RWPE1 (cell line): Measurements from ENCODE around the gene OR2V1.
"Not testable (repeated sequence)": the region's sequence is repeated elsewhere in the genome, so short reads cannot be mapped to it uniquely, and the experiment has no call there.

Source experiments
- CTCF ChIA-PET: fragments of 350-600 bp; sonication (Branson Sonifier 250); formaldehyde crosslinking; extraction: SDS; loops from one replicate; lab custom pipeline; 2021; lab: Yijun Ruan, JAX
- POLR2A ChIA-PET: fragments of 400-600 bp; formaldehyde crosslinking; extraction: SDS; loops from one replicate; lab custom pipeline; 2020; ENCODE audit warnings: antibody characterized with exemption; ENCODE audit not compliant: low non-redundant PET; lab: Yijun Ruan, JAX
- DNase-seq: peaks from one replicate; pipeline ENCODE4 v3.0.0; 2012; ENCODE audit warnings: low spot score
- H3K27ac ChIP-seq: fragments of 450-650 bp; 2 replicates; pipeline ENCODE4 v1.5.1; 2017
- TF ChIP-seq, protein P1 (sequence below): fragments of 450-650 bp; conservative IDR thresholded peaks from 2 replicates; pipeline ENCODE4 v1.5.1; 2017; ENCODE audit warnings: low read depth, mild to moderate bottlenecking

The OR2V1 gene

GRCh38 chr5:181134259-181134658, 3.3 kb upstream of the OR2V1 start:
- POLR2A ChIA-PET: interaction anchor here (0.5 kb wide), 1 partner anchor 1322 kb away, joined by 3 read pairs; no protein-coding TSS in a partner anchor
- TF ChIP-seq, protein P1, sequence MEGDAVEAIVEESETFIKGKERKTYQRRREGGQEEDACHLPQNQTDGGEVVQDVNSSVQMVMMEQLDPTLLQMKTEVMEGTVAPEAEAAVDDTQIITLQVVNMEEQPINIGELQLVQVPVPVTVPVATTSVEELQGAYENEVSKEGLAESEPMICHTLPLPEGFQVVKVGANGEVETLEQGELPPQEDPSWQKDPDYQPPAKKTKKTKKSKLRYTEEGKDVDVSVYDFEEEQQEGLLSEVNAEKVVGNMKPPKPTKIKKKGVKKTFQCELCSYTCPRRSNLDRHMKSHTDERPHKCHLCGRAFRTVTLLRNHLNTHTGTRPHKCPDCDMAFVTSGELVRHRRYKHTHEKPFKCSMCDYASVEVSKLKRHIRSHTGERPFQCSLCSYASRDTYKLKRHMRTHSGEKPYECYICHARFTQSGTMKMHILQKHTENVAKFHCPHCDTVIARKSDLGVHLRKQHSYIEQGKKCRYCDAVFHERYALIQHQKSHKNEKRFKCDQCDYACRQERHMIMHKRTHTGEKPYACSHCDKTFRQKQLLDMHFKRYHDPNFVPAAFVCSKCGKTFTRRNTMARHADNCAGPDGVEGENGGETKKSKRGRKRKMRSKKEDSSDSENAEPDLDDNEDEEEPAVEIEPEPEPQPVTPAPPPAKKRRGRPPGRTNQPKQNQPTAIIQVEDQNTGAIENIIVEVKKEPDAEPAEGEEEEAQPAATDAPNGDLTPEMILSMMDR: no peak
- no peak for DNase-seq
- CTCF ChIA-PET: interaction anchor here (0.6 kb wide), 1 partner anchor 15 kb away, joined by 4 read pairs; no protein-coding TSS in a partner anchor
- no peak overlapping the region for H3K27ac ChIP-seq

DNA sequence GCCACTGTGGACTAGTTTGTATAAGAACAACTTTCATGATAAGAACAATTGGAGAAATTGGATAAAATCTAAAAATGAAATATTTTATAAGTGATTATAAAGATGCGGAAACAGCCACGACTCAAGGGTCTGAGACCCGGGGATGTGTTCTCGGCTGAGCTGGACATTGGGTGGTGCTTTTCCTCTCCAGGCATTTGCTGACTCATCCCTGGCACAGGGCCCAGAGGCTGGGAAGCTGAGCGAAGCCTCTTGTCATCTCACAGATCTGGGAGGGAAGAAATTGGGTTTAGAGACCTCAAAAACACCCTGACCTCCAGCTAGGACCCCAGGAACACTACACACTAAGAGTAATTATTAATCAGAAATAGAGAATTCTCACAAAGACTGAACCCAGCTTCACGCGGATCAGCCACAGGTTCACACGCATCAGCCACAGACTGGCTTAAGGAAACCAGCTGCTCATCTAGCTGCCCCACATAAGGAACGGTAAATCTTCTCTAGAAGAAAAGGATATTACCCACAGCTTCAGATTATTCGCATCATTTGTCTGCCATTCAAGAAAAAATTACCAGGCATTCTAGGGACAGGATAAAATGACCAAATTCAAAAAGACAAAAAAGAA, 2.8 kb upstream of the OR2V1 start:
- ChIA-PET CTCF (interaction anchor here (0.6 kb wide), 1 partner anchor 15 kb away, joined by 4 read pairs; no protein-coding TSS in a partner anchor), POLR2A (no interaction called here)
- H3K27ac ChIP-seq: no peak overlapping the region
- peak; percentile 94 for DNase-seq
- TF ChIP-seq, protein P1: no peak

DNA sequence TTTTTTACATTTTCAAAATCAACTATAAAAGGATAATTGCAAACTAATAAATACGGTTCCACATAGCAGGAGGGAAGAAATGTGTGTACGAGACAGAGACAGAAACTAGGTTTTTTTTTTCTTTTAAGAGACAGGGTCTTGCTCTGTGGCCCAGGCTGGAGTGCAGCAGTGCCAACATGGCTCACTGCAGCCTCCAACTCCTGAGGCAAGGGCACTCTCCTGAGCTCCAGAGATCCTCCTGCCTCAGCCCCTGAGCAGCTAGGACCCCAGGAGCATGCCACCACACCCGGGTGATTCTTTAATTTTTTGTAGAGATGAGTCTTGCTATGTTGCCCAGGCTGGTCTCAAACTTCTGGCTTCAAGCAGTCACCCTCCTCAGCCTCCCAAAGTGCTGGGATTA, 2.1 kb upstream of the OR2V1 start:
- CTCF ChIA-PET: no interaction called here
- no peak for DNase-seq
- POLR2A ChIA-PET: no interaction called here
- TF ChIP-seq, protein P1: no peak
- no peak overlapping the region for H3K27ac ChIP-seq

- ChIA-PET POLR2A (no interaction called here), CTCF (interaction anchor here (0.6 kb wide), 1 partner anchor 34 kb away, joined by 4 read pairs; no protein-coding TSS in a partner anchor)
- no peak for DNase-seq
- no peak overlapping the region for H3K27ac ChIP-seq
- TF ChIP-seq, protein P1: no peak
Observed at GRCh38 chr5:181131514-181131913, 545 bp upstream of the OR2V1 start.

DNA sequence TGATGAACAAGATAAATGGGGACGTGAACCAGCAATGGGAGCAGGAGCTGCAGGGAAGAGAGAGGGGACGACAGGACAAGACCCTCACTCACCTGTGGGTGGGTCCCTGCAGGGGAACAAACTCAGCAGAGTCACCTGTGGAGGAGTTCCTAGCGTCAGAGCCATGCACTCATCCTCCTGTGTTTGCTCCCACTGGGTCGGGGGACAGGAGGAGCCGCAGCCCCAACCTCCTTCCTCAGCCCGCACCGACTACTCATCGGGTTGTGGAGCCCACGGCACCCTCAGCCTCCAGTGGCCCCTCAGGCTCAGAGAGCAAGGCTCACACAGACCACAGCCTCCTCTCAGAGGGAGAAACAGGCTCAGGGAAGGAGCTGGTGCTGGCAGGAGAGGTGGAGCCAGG, 888 bp downstream of the OR2V1 start:
- POLR2A ChIA-PET, CTCF ChIA-PET, DNase-seq, H3K27ac ChIP-seq: not testable (repeated sequence)

DNA sequence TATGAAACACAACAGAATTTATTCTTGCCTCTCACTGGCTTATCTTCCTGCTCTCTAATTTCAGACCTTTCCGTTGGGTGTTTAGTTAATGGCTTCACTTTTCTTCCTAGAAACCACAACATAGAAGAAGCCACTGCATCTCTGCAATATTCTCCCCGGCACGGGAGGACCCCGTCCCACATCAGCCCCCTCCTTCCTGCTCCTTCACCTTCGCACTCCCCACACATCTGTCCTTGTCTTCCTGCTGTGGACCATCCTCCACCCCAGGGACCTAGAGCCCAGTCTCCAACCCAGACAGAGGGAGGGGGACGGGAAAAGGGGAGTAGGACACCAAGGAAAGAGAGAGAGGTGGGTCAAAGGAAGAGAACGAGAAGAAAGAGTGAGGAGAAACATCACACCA, 1.4 kb downstream of the OR2V1 start:
- TF ChIP-seq, protein P1: no peak
- DNase-seq: no peak
- CTCF ChIA-PET: no interaction called here
- POLR2A ChIA-PET: no interaction called here
- no peak overlapping the region for H3K27ac ChIP-seq
